ENCODE results near the gene TIMM17B. TPM values are rescaled to one million over a fixed set of nuclear protein-coding genes. Genes with fewer than 3 reads are reported as not detected.

The TIMM17B gene
- total RNA-seq, 1 experiment from 2014 or later = 89.7 TPM

DNA sequence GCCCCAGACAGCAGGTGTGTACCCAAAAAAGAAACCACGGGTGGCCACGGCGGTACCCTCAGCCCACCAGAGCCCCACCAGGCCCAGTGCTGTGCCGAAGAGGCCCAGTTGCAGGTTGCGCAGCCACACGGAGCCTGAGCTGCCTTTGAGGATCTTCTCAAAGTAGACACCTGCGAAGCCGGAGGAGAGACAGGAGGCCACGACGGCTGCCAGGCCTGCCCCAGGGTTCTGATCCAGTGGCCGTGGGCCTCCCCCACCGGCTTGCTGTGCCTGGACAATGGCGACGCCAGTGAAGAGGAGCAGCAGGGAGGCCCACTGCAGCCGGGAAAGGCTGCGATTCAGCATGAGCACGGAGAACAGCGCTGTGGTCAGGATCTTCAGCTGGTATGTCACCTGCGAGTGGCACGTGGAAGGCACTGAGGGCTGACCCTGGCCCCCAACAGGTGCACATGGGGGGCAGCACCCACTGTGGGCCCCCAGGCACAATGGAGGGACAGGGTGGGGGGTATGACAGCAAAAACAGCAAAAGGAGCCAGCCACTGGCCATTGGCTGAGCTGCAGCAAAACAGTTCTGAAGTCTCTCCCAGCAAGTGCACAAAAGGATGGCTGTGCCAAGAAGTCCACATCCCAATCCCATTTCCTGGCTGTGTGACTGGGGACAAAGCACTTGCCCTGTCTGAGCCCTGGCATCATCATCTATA, 7.7 kb upstream of the TIMM17B start:
- Mint-ChIP-seq H3K27ac (no peak overlapping the region), H3K27me3 (ENCODE audit: low read depth) (no peaks in the 10 kb centered on the region; the same call in none of the 2 replicates), H3K4me3 (no peak overlapping the region; a peak in 1 of 5 replicates), H3K9me3 (peaks cover 69 to 70% of the 10 kb centered on the region in 2 experiments), H3K36me3 (ENCODE audit: insufficient read depth in 1 of 3, low read depth in 3 of 3) (peaks cover 21 to 57% (median 50%) of the 10 kb centered on the region in 3 experiments), H3K4me1 (peaks cover 4 to 5% of the 10 kb centered on the region in 2 experiments; a peak in 3 of 4 replicates)
- Histone ChIP-seq H3K9me3 (ENCODE audit: control insufficient read depth, low read depth, low read length) (no peaks in the 10 kb centered on the region), H4K20me1 (ENCODE audit: control insufficient read depth, insufficient read depth, insufficient read length) (peaks cover 3% of the 10 kb centered on the region), H2BK20ac (ENCODE audit: low read depth, low read length, poor library complexity, severe bottlenecking) (no peak overlapping the region), H4K5ac (ENCODE audit: insufficient read length, low read depth, low read length) (no peak overlapping the region), H3K4me1 (ENCODE audit: insufficient read depth, low read length) (no peaks in the 10 kb centered on the region), H3K4me2 (ENCODE audit: insufficient read depth, insufficient read length, low read length) (no peak overlapping the region), H3K27me3 (ENCODE audit: insufficient read depth, low read length) (no peaks in the 10 kb centered on the region), H3K9ac (ENCODE audit: extremely low read depth, insufficient read length, low read length) (no peak overlapping the region), H3K18ac (ENCODE audit: insufficient read length, low read depth, low read length) (no peak overlapping the region), H4K91ac (ENCODE audit: insufficient read length, low read depth, low read length) (no peak overlapping the region), H2AFZ (ENCODE audit: low read length) (no peak overlapping the region), H2BK120ac (ENCODE audit: low read depth, low read length, poor library complexity, severe bottlenecking) (no peak overlapping the region), H3K56ac (ENCODE audit: insufficient read length, low read depth, low read length) (no peak overlapping the region), H3K14ac (ENCODE audit: insufficient read depth, low read length) (no peak overlapping the region; the same call in 1 of the 2 replicates), H2BK12ac (ENCODE audit: insufficient read length, low read depth, low read length) (no peak overlapping the region), H4K8ac (replicated peaks; ENCODE audit: insufficient read length, low read depth, low read length) (no peak overlapping the region), H3K23ac (ENCODE audit: insufficient read length, low read depth, low read length) (no peak overlapping the region), H2BK15ac (ENCODE audit: low read depth, low read length) (no peak overlapping the region), H3K4ac (ENCODE audit: low read depth, low read length) (no peak overlapping the region), H3K27ac (ENCODE audit: insufficient read length, low read depth, low read length) (no peak overlapping the region), H3K79me2 (ENCODE audit: insufficient read depth, low read length) (no peaks in the 10 kb centered on the region), H2AK5ac (ENCODE audit: insufficient read length, low read length) (no peak overlapping the region), H3K23me2 (ENCODE audit: insufficient read length, low read depth, low read length, poor library complexity, severe bottlenecking) (no peaks in the 10 kb centered on the region), H3K79me1 (ENCODE audit: insufficient read depth, low read depth, low read length, poor library complexity, severe bottlenecking) (no peaks in the 10 kb centered on the region), H3T11ph (ENCODE audit: low read length) (no peak overlapping the region), H2BK5ac (ENCODE audit: insufficient read length, low read length) (no peak overlapping the region)
- DNase-seq = no peak
- TF ChIP-seq, protein P1, sequence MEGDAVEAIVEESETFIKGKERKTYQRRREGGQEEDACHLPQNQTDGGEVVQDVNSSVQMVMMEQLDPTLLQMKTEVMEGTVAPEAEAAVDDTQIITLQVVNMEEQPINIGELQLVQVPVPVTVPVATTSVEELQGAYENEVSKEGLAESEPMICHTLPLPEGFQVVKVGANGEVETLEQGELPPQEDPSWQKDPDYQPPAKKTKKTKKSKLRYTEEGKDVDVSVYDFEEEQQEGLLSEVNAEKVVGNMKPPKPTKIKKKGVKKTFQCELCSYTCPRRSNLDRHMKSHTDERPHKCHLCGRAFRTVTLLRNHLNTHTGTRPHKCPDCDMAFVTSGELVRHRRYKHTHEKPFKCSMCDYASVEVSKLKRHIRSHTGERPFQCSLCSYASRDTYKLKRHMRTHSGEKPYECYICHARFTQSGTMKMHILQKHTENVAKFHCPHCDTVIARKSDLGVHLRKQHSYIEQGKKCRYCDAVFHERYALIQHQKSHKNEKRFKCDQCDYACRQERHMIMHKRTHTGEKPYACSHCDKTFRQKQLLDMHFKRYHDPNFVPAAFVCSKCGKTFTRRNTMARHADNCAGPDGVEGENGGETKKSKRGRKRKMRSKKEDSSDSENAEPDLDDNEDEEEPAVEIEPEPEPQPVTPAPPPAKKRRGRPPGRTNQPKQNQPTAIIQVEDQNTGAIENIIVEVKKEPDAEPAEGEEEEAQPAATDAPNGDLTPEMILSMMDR (conservative IDR thresholded peaks at IDR 0.05) = no peak
- no CpG with 5 or more reads among the region's 20 CpGs for WGBS (ENCODE audit: extremely low coverage, insufficient read length, low lambda C conversion rate)
